Kidney epithelial cell (primary cell): ENCODE measurements around the gene TPTE2. TPM values are rescaled to one million over a fixed set of nuclear protein-coding genes. Genes with fewer than 3 reads are reported as not detected.

Source experiments
- DNase-seq: peaks from one replicate; pipeline ENCODE4 v3.0.0-alpha.2; 2010; ENCODE audit warnings: low read depth
- H3K27me3 ChIP-seq: 2 replicates; pipeline ENCODE4 v1.6.0; 2011; ENCODE audit warnings: low read length; ENCODE audit not compliant: control insufficient read depth, insufficient read depth
- H3K36me3 ChIP-seq: 2 replicates; pipeline ENCODE4 v1.5.1; 2011; ENCODE audit warnings: low read length; ENCODE audit not compliant: control insufficient read depth, insufficient read depth
- H3K4me3 ChIP-seq: 2 replicates; pipeline ENCODE4 v1.5.1; 2011; ENCODE audit warnings: low read depth, mild to moderate bottlenecking, control low read depth, low read length
- total RNA-seq: library from RNA; depleted of rRNA; stranded (reverse); fragments of >200 nt; gene quantifications from 2 replicates; pipeline ENCODE4 v1.2.3, GENCODE V29; 2015
- TF ChIP-seq, protein P1 (sequence below): IDR thresholded peaks from 2 replicates; pipeline ENCODE4 v1.5.1; 2011; ENCODE audit warnings: mild to moderate bottlenecking, moderate library complexity, low read length, control low read depth, inconsistent platforms; ENCODE audit not compliant: insufficient read depth, poor library complexity, severe bottlenecking

The TPTE2 gene
- total RNA-seq, 1 donor from 2014 or later = 0.29 TPM

DNA sequence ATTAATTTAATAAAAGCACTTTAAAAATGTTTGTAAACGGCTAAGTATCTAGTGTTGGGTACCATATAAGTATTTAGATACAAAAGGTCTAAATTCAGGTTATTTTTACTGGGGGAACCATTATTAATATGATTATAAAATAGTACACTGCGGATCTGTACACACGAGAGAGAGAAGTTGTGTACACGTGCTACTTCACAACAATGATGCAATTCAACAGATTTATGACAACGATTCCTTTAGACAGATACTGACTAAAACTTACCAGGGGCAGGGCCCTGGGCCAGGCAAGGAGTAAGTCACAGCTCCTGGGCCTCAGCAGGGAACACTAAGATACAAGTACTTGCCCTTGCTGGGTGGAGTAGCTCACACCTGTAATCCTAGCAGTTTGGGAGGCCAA lies 29.1 kb upstream of the TPTE2 start:
- DNase-seq = no peak
- Histone ChIP-seq H3K4me3 (no peak overlapping the region), H3K36me3 (no peaks in the 10 kb centered on the region), H3K27me3 (no peaks in the 10 kb centered on the region)
- TF ChIP-seq, protein P1, sequence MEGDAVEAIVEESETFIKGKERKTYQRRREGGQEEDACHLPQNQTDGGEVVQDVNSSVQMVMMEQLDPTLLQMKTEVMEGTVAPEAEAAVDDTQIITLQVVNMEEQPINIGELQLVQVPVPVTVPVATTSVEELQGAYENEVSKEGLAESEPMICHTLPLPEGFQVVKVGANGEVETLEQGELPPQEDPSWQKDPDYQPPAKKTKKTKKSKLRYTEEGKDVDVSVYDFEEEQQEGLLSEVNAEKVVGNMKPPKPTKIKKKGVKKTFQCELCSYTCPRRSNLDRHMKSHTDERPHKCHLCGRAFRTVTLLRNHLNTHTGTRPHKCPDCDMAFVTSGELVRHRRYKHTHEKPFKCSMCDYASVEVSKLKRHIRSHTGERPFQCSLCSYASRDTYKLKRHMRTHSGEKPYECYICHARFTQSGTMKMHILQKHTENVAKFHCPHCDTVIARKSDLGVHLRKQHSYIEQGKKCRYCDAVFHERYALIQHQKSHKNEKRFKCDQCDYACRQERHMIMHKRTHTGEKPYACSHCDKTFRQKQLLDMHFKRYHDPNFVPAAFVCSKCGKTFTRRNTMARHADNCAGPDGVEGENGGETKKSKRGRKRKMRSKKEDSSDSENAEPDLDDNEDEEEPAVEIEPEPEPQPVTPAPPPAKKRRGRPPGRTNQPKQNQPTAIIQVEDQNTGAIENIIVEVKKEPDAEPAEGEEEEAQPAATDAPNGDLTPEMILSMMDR = no peak

DNA sequence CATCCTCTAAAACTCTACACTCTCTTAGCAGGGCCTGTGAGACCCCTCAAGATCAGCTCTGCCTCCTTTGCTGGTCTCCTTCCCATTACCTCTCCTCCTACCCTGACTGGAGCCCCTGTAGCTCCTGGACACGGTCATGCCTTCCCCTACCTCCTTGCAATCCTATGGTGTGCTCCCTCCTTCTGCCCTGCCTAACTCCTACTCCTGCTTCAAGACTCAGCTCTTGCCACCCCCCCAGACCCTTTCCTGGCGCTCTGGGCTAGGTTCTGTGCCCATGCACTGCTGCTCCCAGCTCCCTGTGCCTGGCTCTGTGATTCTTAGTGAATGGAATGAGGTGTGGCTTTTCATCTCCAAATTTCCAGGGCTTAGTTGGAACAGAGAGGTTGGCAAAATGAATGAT lies 28.0 kb upstream of the TPTE2 start:
- no peaks in the 10 kb centered on the region for H3K36me3 ChIP-seq
- no peaks in the 10 kb centered on the region for H3K27me3 ChIP-seq
- no peak overlapping the region for H3K4me3 ChIP-seq
- TF ChIP-seq, protein P1 = no peak
- no peak for DNase-seq

DNA sequence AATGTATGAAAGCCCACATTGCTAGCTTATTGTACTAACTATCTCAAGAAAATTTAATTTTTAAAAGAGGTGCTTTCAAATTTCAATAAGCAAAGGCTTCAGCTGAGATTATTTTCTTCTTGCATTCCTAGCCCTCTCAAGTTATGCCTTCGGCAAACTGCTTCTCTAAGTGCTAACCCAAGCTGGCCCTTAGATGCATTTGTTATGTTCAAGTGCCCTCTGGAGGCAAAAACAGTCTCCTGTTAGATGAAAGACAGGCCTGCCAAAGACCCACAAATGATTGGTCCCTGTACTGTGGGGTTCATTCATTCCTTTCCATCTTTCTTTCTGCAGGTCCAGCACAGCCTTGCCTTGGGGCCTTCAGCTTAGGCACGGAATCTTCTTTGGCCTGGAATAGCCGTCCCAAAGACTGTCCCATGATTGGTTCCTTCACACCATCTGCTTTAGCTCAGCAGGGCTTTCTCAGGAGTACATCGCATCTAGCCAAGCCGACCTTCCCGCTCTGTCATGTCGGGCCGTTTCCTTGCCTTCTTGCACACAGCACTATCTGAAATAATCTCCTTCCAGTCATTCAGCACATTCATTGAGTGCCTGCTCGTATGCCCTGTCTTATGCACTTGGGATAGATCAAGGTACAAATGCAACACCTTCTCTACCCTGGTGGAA lies 26.4 kb upstream of the TPTE2 start:
- no peak overlapping the region for H3K4me3 ChIP-seq
- H3K36me3 ChIP-seq = no peaks in the 10 kb centered on the region
- DNase-seq = no peak
- no peaks in the 10 kb centered on the region for H3K27me3 ChIP-seq
- TF ChIP-seq, protein P1 = peak; percentile 43

DNA sequence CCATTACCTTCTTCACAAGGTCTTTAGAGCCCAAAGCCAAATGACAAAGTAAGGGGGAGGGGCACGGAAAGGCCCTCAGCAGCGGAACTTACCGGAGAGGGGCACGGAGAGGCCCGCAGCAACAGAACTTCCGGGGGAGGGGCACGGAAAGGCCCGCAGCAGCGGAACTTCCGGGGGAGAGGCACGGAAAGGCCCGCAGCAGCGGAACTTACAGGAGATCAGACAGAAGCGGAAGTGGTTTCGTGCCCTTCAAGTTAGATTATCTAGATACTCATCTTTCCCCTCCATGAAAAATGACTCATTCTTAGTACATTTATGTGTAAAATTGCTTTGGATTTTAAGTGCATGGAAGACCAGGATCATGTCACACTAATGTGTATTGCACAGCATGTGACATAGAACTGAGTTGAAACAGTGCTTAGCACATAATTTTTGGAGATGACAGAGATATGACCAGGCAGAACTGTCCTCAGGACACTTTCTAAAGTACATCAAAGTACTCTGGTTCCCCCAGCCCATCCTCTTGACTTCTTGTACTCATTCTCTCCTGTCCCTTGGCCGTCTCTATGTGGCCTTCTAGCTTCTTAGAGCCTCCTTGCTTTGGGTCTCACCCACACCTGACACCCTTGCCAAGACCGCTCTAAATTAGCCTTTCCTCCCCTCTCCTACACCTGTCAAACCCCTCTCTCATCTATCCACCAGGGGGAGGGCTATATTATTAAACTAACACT lies 25.7 kb upstream of the TPTE2 start:
- TF ChIP-seq, protein P1 = no peak
- Histone ChIP-seq H3K36me3 (no peaks in the 10 kb centered on the region), H3K27me3 (no peaks in the 10 kb centered on the region), H3K4me3 (no peak overlapping the region)
- DNase-seq = no peak

DNA sequence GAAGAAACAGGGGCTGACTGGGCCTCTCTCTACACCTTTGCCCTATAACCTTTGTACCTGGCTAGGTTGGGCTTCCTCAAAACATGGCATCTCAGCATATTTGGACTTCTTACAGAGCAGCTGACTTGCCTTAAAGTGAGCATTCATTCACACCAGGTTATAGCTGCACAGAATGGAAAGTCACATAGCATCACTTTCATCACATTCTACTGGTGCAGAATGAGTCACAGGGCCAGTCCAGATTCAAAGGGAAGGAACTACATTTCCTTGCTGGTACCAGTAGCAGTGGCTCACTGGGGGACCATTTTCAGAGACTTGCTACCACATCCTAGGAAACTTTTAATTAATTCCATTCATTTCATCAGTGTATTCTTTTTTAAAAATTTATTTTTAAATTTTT lies 20.3 kb upstream of the TPTE2 start:
- no peak overlapping the region for H3K4me3 ChIP-seq
- DNase-seq = no peak
- H3K36me3 ChIP-seq = no peaks in the 10 kb centered on the region
- TF ChIP-seq, protein P1 = no peak
- no peaks in the 10 kb centered on the region for H3K27me3 ChIP-seq
